Astrocyte of the spinal cord (primary cell): ENCODE measurements around the gene SHISA9.

ENCODE experiments used
- DNase-seq: peaks from one replicate; pipeline ENCODE4 v3.0.0; 2011; ENCODE audit warnings: low read depth, low spot score
- H3K4me3 ChIP-seq: 2 replicates; pipeline ENCODE4 v1.5.1; 2011; ENCODE audit warnings: low read depth, mild to moderate bottlenecking, low read length, moderate library complexity
- in situ Hi-C: cut with HindIII; loops from 2 replicates; pipeline ENCODE4 v1.10.0; 2017; ENCODE audit warnings: low sequenced_read_pairs
- TF ChIP-seq, protein P1 (sequence below): IDR thresholded peaks from 2 replicates; pipeline ENCODE4 v1.5.1; 2012; ENCODE audit warnings: low read depth, mild to moderate bottlenecking, low read length, inconsistent platforms

Gene SHISA9

DNA sequence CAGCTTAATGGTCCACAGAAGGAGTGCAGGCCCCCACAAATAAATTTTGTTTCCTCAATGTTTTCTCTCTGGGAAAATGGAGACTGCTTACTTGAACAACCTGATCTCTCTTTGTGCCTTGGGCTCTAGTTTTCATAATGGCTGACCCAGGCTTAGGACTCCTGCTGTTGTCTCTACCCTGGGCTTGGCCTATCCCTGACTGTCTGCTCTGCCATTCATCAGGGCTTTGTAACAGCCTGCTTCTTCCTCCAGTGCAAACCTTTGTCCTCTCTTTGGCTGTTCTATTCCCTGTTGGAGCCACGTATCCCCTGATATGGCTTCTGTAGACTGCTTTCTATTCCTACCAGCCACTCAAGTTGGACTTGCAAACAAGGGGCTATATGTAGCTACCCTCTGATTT, 139.8 kb downstream of the SHISA9 start:
- in situ Hi-C loops: no loop called here
- H3K4me3 ChIP-seq: no peak overlapping the region
- TF ChIP-seq, protein P1, sequence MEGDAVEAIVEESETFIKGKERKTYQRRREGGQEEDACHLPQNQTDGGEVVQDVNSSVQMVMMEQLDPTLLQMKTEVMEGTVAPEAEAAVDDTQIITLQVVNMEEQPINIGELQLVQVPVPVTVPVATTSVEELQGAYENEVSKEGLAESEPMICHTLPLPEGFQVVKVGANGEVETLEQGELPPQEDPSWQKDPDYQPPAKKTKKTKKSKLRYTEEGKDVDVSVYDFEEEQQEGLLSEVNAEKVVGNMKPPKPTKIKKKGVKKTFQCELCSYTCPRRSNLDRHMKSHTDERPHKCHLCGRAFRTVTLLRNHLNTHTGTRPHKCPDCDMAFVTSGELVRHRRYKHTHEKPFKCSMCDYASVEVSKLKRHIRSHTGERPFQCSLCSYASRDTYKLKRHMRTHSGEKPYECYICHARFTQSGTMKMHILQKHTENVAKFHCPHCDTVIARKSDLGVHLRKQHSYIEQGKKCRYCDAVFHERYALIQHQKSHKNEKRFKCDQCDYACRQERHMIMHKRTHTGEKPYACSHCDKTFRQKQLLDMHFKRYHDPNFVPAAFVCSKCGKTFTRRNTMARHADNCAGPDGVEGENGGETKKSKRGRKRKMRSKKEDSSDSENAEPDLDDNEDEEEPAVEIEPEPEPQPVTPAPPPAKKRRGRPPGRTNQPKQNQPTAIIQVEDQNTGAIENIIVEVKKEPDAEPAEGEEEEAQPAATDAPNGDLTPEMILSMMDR: no peak
- no peak for DNase-seq

DNA sequence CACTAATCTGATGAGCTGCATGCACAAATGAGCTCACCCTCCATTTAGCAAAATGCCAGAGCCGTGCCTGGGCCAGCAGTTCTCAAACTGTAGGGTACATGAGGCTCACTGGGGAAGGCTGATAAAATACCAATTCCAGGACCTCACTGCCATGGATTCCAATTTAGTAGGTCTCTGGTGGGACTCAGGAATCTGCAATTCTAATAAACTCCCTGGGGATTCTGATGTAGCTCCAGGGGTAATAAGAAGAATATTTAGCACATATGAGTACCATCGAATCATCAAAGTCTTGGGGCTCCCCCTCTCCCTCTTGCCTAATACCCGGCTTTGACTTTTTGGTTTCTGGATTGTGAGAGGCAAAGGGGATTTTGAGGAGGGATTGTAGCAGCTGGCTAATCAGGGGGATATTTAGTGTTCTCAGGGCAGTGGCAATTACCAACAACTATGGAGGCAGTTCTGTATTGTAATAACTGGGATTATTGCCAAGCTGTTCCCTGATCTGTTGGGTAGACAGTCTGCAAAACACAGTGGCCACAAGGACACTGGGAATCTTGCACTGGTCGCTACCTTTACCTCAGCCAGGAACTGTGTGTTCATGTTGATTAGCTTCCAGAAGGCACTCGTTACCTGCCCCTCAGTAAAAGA, 140.4 kb downstream of the SHISA9 start:
- no peak for DNase-seq
- no peak overlapping the region for H3K4me3 ChIP-seq
- in situ Hi-C loops: no loop called here
- TF ChIP-seq, protein P1: no peak

DNA sequence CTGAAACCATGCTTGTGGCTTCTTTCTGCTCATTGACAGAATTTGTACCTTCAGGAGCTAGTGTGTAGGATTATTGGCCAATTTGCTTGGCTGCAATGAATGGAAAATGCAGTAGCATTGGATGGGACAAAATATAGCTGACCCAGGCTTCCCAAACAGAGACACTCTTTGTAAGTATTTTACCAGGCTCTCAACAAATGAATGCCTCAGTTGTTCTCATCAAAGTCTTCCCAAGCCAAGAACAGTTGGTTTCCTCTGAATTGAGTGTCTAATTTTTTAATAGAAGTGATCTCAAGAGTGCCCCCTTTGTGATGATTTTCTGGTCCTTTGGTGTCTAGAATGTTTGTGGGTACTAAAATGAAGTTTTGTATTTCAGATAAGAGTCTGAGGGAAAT, 140.9 kb downstream of the SHISA9 start:
- in situ Hi-C loops: no loop called here
- TF ChIP-seq, protein P1: no peak
- no peak for DNase-seq
- H3K4me3 ChIP-seq: no peak overlapping the region

DNA sequence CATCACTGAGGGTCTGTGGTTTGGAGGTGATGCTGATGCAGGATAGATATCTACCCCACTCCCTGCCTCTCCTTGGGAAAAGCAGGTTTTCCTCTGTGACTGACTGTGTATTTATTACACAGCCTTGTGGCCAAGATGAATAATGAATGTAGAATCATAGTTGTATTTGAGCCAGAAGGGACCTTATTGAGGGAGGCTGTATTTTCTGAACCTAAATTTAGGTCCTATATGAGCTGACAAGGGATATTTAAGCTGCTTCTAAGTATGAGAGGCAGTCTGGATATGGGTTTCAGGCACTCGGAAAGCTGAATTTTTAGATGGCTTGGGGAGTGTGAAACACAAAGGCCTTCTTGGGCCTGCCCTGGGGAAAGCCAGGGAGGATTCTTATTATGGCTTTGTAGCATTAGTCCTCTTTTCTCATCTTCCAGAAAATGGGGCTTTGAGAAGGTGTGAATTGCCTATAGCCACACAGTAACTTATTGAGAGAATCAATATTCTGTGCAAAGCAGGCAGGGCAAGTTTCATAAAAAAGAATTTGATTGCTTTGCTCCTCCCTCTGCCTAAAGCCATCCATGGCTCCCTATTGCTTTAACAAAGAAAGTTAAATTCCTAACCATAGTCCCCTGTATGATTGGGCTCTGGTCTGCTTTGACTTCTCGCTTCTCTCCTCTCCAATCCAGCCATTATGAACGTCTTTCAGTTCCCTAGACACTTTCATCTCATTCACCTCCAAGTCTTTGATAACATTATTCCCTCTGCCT, 144.8 kb downstream of the SHISA9 start:
- TF ChIP-seq, protein P1: no peak
- no peak for DNase-seq
- H3K4me3 ChIP-seq: no peak overlapping the region
- in situ Hi-C loops: no loop called here

DNA sequence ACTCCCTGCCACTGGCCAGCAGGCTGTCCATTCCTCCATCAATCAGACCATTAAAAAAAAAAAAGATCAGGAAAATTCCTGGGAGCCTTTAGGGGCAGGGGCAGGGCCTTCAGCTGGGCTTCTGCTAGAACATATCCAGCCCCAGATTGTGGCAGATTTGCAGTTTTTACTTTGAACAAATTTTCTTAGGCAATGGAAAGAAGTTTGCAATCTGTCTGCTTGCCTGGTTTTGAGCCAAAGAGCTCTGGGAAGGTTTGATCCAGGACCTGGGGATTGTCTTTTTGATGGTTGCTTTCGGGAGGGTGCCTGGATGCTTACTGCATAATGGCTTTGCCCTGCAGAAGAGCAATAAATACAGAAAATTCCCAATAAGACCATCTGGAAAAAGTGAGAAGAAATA, 145.9 kb downstream of the SHISA9 start:
- DNase-seq: no peak
- TF ChIP-seq, protein P1: no peak
- H3K4me3 ChIP-seq: no peak overlapping the region

DNA sequence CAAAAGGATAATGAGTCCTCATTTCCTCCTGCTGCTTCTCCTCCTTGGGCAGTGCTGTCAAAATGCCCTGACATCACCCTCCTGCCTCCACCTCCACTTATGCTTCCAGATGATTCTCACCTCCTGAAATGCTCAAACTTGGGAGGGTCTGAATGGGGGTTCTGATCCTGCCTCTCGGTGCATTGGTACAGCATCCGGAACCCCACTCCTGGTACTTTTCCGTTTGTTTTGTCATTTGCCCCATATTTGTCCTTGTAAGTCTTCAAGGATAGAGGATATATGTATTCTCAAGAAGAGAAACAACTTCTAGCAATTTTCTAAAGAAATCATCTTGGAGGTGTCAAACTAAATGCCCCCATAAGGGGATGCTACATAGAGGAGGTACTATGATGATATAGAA, 148.3 kb downstream of the SHISA9 start:
- TF ChIP-seq, protein P1: no peak
- no peak overlapping the region for H3K4me3 ChIP-seq
- DNase-seq: no peak
- in situ Hi-C loops: no loop called here

More for the DNA sequence above, 145.9 kb downstream of the SHISA9 start:
- in situ Hi-C loops: no loop called here
